Neutrophil (primary cell): ENCODE results near the gene PIEZO1.
A peak's percentile ranks its signal among the peaks of the same experiment; 100 is the strongest.

Experiments
- H3K27ac ChIP-seq: fragments of 200-600 bp; sonication (generic); 2 replicates; pipeline ENCODE4 v1.5.1; 2016; ENCODE audit warnings: mild to moderate bottlenecking, moderate library complexity
- H3K27me3 ChIP-seq: fragments of 200-600 bp; sonication (generic); 2 replicates; pipeline ENCODE4 v1.6.0; 2016; ENCODE audit warnings: mild to moderate bottlenecking
- H3K36me3 ChIP-seq: fragments of 200-600 bp; sonication (generic); 2 replicates; pipeline ENCODE4 v1.5.1; 2017
- H3K4me1 ChIP-seq, 2 experiments: fragments of 200-600 bp in 1 of 2; sonication (generic) in 1 of 2; 1 replicate in 1 of 2; 2 replicates in 1 of 2; pipeline versions ENCODE4 v1.5.1 to v1.6.1; 2013 to 2016; ENCODE audit warnings: low read depth in 1 of 2, low read length in 1 of 2, mild to moderate bottlenecking in 1 of 2, moderate library complexity in 1 of 2; ENCODE audit not compliant: control insufficient read depth in 1 of 2, insufficient read depth in 1 of 2
- H3K4me3 ChIP-seq, 2 experiments: fragments of 200-600 bp in 1 of 2; sonication (generic) in 1 of 2; 1 replicate in 1 of 2; 2 replicates in 1 of 2; pipeline ENCODE4 v1.5.1; 2013 to 2016; ENCODE audit warnings: low read depth in 1 of 2, low read length in 1 of 2, mild to moderate bottlenecking in 1 of 2, moderate library complexity in 1 of 2
- H3K9me3 ChIP-seq: fragments of 200-600 bp; sonication (generic); 2 replicates; pipeline ENCODE4 v1.5.1; 2016
- TF ChIP-seq, protein P1 (sequence below): fragments of 200-600 bp; sonication (generic); IDR thresholded peaks from 2 replicates; pipeline ENCODE4 v1.5.1; 2016; ENCODE audit warnings: antibody characterized with exemption

Gene PIEZO1

DNA sequence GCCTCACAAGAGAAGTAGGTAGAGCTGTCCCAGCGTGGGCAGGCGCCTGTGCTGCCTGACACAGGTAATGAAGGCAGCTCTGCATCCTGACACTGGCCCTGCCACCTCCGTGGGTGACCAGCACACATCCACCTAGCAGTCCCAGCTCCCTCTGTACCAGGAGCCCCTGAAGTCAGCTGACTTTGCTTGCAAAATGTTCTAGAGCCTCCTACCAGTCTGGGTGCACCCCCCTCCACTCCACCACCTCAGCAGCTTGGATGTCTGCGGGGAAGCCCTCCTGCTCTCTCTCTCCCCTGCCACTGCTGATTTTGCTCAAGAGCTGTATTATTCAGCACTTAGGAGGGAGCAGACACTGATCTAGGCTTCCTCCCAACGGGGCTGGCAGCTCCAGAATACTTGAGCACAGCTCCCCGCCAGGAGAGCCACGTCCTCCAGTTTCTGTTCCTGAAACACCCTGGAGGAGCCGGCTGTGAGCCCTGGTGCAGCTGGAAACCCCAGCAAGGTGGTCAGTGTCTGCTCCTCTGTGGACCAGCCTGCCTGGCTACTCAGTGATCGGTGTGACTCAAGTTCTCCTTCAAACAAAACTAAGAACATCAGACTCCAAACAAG, 79.8 kb downstream of the PIEZO1 start:
- Histone ChIP-seq H3K36me3 (peaks cover 11% of the 10 kb centered on the region), H3K4me1 (peaks cover 60 to 61% of the 10 kb centered on the region in 2 experiments), H3K4me3 (peak overlapping the region; percentile 91 to 99), H3K9me3 (no peaks in the 10 kb centered on the region), H3K27me3 (no peaks in the 10 kb centered on the region), H3K27ac (peak overlapping the region; percentile 100)
- TF ChIP-seq, protein P1, sequence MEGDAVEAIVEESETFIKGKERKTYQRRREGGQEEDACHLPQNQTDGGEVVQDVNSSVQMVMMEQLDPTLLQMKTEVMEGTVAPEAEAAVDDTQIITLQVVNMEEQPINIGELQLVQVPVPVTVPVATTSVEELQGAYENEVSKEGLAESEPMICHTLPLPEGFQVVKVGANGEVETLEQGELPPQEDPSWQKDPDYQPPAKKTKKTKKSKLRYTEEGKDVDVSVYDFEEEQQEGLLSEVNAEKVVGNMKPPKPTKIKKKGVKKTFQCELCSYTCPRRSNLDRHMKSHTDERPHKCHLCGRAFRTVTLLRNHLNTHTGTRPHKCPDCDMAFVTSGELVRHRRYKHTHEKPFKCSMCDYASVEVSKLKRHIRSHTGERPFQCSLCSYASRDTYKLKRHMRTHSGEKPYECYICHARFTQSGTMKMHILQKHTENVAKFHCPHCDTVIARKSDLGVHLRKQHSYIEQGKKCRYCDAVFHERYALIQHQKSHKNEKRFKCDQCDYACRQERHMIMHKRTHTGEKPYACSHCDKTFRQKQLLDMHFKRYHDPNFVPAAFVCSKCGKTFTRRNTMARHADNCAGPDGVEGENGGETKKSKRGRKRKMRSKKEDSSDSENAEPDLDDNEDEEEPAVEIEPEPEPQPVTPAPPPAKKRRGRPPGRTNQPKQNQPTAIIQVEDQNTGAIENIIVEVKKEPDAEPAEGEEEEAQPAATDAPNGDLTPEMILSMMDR, result no peak

DNA sequence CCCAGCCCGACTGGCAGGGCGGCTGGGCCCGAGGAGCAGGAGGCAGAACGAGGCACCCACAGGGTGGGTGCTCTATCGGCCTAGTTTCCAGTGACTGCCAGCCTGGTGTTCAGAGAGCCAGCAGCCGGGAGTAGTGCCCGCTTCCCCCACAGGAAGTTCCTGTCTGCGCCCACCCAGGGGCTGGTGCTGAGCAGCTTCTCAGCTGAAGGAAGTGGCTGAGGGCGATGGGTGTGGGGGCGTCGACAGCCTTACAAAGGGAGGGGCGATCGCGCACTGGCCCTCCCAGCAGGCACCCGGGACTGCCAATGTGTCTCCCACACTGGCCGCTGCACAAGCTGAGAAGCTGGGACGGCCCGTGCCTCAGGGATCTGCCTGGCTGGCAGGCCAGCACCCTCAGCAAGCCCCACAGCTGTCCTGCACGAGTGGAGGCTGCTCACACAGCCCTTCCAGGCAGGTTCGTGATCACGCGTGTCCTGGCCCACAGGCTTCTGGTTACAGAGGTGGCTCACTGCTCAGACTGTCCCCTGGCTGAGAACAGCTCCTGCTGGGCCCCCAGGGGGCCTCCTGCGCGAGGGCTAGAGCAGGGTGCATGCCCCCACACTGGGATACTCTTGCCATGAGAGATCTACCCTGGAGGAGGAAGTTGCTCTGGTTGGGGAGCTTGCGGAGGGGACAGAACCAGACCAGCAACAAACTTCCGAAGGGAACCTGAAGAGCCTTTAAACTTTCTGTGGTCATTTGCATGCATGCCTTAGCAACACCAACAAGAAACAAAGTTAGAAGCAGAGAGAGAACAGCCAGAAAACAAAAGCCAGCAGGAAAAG, 81.3 kb downstream of the PIEZO1 start:
- TF ChIP-seq, protein P1, result no peak
- Histone ChIP-seq H3K4me1 (peaks cover 75 to 76% of the 10 kb centered on the region in 2 experiments), H3K9me3 (no peaks in the 10 kb centered on the region), H3K4me3 (peak overlapping the region; percentile 91 to 99), H3K27ac (peak overlapping the region; percentile 100), H3K36me3 (peaks cover 26% of the 10 kb centered on the region), H3K27me3 (no peaks in the 10 kb centered on the region)

DNA sequence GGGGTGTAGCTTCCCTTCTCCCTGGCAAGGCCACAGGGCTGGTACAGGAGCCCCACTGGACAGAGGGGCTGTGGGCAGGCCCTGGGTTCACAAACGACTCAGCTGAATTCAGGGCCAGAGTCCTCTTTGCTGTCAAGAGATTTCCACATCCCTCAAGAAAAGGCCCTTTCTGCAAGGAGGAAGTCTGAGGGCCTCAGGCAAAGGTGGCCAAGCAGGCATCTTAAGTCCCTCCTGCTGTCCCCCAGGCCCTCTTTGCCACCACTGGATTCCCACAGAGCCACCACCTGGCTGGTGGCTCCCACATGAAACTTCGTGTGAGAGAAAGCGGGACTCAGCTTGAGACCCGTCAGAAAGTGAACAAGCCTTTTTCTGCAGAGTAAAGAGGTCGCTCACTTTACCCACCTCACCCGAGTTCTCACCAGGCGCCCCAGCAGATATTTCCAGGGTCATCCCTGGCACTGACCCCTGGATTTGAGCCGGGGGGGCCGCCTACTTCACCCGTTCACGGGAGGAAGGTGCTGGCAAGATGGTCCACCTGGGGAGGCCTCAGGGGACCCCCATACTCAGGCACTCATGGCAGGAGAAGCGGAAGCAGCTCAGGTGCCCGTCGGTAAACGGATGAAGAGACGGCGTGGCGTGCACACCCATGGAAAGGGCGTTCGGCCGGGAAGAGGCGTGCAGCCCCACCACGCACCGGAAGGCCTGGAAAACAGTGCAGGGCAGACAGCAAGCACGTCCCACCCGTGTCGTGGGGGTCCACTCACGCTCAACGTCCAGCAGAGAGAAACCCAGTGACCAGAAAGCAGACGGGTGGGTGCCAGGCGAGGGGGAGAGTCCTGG, 82.4 kb downstream of the PIEZO1 start:
- Histone ChIP-seq H3K27me3 (no peaks in the 10 kb centered on the region), H3K4me3 (peak overlapping the region; percentile 91 to 99), H3K9me3 (no peaks in the 10 kb centered on the region), H3K27ac (peak overlapping the region; percentile 100), H3K36me3 (peaks cover 37% of the 10 kb centered on the region), H3K4me1 (peaks cover 86 to 87% of the 10 kb centered on the region in 2 experiments)
- TF ChIP-seq, protein P1, result no peak

DNA sequence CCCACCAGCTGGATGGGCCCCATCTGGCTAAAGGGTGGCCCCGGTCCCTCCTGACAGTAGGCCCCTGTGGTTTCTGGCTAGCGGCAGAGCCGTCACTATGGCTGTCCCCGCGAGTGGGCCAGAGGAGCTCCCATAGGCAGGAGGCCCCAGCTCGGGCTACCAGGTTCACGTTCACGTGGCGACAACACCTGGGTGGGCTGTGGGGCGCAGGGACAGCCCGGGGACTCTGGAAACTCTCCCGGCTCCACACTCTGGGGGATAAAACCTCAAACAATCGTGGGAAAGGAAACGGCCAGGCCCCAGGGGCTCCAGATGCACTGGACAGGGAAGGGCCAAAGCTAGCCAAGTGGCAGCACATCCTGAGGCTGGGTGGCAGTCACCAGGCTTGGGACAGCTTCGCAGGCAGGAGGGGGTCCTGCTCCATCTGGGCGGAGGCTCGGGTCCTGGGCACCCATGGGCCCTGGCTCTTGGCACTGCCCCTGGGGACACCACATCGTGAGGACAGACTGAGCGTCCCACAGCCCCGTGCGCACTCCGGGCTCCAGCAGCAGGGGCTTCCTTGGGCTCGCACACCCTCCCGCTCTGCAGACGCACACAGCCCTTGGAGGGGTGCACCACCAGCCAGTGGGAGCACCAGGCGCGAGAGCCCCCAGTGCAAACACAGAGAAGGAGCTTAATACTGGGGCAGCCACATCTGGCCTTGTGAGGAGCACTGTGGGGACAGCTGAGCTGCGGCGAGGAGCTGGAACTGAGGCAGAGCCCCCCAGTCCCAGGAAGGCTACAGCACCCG, 83.2 kb downstream of the PIEZO1 start:
- peaks cover 82 to 83% of the 10 kb centered on the region in 2 experiments for H3K4me1 ChIP-seq
- peak overlapping the region; percentile 100 for H3K27ac ChIP-seq
- peak overlapping the region; percentile 91 to 99 for H3K4me3 ChIP-seq

More for the DNA sequence above, 83.2 kb downstream of the PIEZO1 start:
- Histone ChIP-seq H3K27me3 (no peaks in the 10 kb centered on the region), H3K9me3 (no peaks in the 10 kb centered on the region), H3K36me3 (peaks cover 45% of the 10 kb centered on the region)
- TF ChIP-seq, protein P1, result no peak
